ENCODE measurements around the gene UNC13B.

Gene UNC13B

DNA sequence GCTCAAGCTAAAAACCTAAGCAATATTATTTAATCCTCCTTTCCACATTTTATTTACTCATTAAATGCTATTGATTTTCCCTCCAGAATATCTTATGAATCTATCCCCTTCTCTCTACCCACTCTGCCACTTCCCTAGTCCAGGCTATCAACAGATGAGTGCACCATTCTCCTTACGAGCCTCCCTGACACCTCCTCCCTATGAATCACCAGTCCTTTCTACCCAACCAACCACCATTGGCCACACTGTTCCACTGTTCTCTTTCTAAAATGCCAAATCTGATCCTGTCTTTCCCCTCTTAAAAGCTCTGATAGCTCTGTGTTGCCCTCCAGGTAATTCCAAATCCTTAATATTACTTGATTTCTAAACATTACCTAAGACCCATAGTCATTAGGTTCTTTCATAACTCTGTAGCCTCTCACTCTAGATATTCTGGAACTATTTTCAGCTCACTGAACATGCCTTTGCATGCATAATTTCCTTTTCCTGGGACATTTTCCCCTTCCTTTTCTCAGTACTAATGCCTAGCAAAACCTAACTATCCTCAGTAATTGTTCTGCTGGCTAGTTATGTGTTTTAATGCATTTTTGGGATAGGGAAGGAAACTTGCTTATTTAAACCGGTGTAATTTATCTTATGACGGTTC lies 126.3 kb downstream of the UNC13B start:
- H3K4me1 ChIP-seq (ENCODE audit: control insufficient read depth, low read depth, low read length), result no peaks in the 10 kb centered on the region
- H3K9ac ChIP-seq (ENCODE audit: low read length), result no peak overlapping the region
- H3K36me3 ChIP-seq (ENCODE audit: control insufficient read depth, low read depth, low read length), result no peaks in the 10 kb centered on the region
- H3K4me3 ChIP-seq (ENCODE audit: low read length), result no peak overlapping the region
- no peaks in the 10 kb centered on the region for H3K27me3 ChIP-seq (ENCODE audit: control insufficient read depth, insufficient read depth, low read length)
- H3K9me3 ChIP-seq (ENCODE audit: control insufficient read depth, low read depth, low read length), result no peaks in the 10 kb centered on the region
- H3K27ac ChIP-seq (ENCODE audit: low read length), result no peak overlapping the region

GRCh38 chr9:35288778-35289177 lies 127.0 kb downstream of the UNC13B start:
- H3K9ac ChIP-seq (ENCODE audit: low read length), result no peak overlapping the region
- no peaks in the 10 kb centered on the region for H3K9me3 ChIP-seq (ENCODE audit: control insufficient read depth, low read depth, low read length)
- no peaks in the 10 kb centered on the region for H3K36me3 ChIP-seq (ENCODE audit: control insufficient read depth, low read depth, low read length)
- H3K4me1 ChIP-seq (ENCODE audit: control insufficient read depth, low read depth, low read length), result no peaks in the 10 kb centered on the region
- H3K27ac ChIP-seq (ENCODE audit: low read length), result no peak overlapping the region
- no peaks in the 10 kb centered on the region for H3K27me3 ChIP-seq (ENCODE audit: control insufficient read depth, insufficient read depth, low read length)
- no peak overlapping the region for H3K4me3 ChIP-seq (ENCODE audit: low read length)

DNA sequence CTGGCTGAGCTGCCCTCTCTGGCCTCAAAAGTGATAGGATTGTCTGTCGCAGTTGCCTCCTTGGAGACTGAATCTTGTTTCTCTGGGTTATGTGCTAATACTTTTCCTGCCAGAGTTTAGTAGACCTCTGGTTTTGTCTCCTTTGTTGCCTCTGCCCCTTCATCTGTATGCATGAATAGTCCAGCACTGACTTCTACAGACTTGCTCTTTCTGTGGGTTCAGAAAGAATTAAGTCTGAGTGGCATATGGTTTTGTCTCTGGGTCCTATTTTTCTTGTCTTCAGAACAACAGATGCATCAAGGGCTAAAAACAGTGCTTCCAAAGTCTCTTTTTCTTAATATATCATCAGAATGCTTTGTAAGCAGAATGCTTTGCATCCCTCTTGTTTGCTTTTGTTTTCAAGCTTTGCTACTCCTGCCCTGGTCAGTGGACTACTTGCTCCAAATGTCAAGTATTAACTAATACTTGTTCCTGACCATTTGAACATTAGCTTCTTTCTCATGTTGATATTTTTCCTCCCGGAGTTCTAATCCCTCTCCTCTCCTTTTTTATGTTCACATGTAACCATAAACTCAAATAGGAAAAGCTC lies 131.7 kb downstream of the UNC13B start:
- Histone ChIP-seq H3K9me3 (ENCODE audit: control insufficient read depth, low read depth, low read length) (no peaks in the 10 kb centered on the region), H3K27me3 (ENCODE audit: control insufficient read depth, insufficient read depth, low read length) (no peaks in the 10 kb centered on the region)

GRCh38 chr9:35294066-35294465 lies 132.3 kb downstream of the UNC13B start:
- Histone ChIP-seq H3K36me3 (ENCODE audit: control insufficient read depth, low read depth, low read length) (no peaks in the 10 kb centered on the region), H3K4me3 (ENCODE audit: low read length) (no peak overlapping the region), H3K9ac (ENCODE audit: low read length) (no peak overlapping the region), H3K4me1 (ENCODE audit: control insufficient read depth, low read depth, low read length) (no peaks in the 10 kb centered on the region), H3K9me3 (ENCODE audit: control insufficient read depth, low read depth, low read length) (no peaks in the 10 kb centered on the region), H3K27me3 (ENCODE audit: control insufficient read depth, insufficient read depth, low read length) (no peaks in the 10 kb centered on the region), H3K27ac (ENCODE audit: low read length) (no peak overlapping the region)

More for the DNA sequence above, 131.7 kb downstream of the UNC13B start:
- no peak overlapping the region for H3K4me3 ChIP-seq (ENCODE audit: low read length)
- H3K36me3 ChIP-seq (ENCODE audit: control insufficient read depth, low read depth, low read length), result no peaks in the 10 kb centered on the region
- H3K9ac ChIP-seq (ENCODE audit: low read length), result no peak overlapping the region
- H3K4me1 ChIP-seq (ENCODE audit: control insufficient read depth, low read depth, low read length), result no peaks in the 10 kb centered on the region
- no peak overlapping the region for H3K27ac ChIP-seq (ENCODE audit: low read length)

GRCh38 chr9:35294556-35294955 lies 132.7 kb downstream of the UNC13B start:
- H3K27ac ChIP-seq (ENCODE audit: low read length), result no peak overlapping the region
- no peak overlapping the region for H3K9ac ChIP-seq (ENCODE audit: low read length)
- H3K36me3 ChIP-seq (ENCODE audit: control insufficient read depth, low read depth, low read length), result no peaks in the 10 kb centered on the region
- no peak overlapping the region for H3K4me3 ChIP-seq (ENCODE audit: low read length)
- no peaks in the 10 kb centered on the region for H3K4me1 ChIP-seq (ENCODE audit: control insufficient read depth, low read depth, low read length)
- no peaks in the 10 kb centered on the region for H3K27me3 ChIP-seq (ENCODE audit: control insufficient read depth, insufficient read depth, low read length)
- no peaks in the 10 kb centered on the region for H3K9me3 ChIP-seq (ENCODE audit: control insufficient read depth, low read depth, low read length)

GRCh38 chr9:35295369-35296036 lies 133.7 kb downstream of the UNC13B start:
- Histone ChIP-seq H3K36me3 (ENCODE audit: control insufficient read depth, low read depth, low read length) (no peaks in the 10 kb centered on the region), H3K27ac (ENCODE audit: low read length) (no peak overlapping the region), H3K9me3 (ENCODE audit: control insufficient read depth, low read depth, low read length) (no peaks in the 10 kb centered on the region), H3K4me1 (ENCODE audit: control insufficient read depth, low read depth, low read length) (no peaks in the 10 kb centered on the region), H3K4me3 (ENCODE audit: low read length) (no peak overlapping the region), H3K27me3 (ENCODE audit: control insufficient read depth, insufficient read depth, low read length) (no peaks in the 10 kb centered on the region), H3K9ac (ENCODE audit: low read length) (no peak overlapping the region)

DNA sequence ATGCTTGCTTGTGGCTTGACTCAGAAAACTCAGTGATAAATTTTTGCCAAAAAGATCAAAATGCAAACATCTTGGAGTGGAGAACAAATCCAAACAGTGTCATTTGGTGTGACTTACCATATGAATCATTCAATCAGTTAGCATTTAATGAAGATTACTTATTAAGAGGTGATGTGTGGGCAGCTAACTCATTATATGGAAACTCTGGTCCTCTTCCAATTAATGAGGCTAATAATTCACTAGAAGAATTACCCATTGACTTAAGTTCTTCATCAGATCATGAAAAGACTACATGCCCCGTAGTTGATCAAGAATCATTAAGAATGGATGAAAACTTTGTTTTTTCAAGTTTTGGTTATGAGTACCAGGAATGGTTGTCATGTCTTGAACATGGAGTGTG lies 141.8 kb downstream of the UNC13B start:
- Histone ChIP-seq H3K27ac (ENCODE audit: low read length) (no peak overlapping the region), H3K4me3 (ENCODE audit: low read length) (no peak overlapping the region), H3K36me3 (ENCODE audit: control insufficient read depth, low read depth, low read length) (no peaks in the 10 kb centered on the region), H3K27me3 (ENCODE audit: control insufficient read depth, insufficient read depth, low read length) (no peaks in the 10 kb centered on the region), H3K9ac (ENCODE audit: low read length) (no peak overlapping the region), H3K9me3 (ENCODE audit: control insufficient read depth, low read depth, low read length) (no peaks in the 10 kb centered on the region), H3K4me1 (ENCODE audit: control insufficient read depth, low read depth, low read length) (no peaks in the 10 kb centered on the region)

- Histone ChIP-seq H3K27ac (ENCODE audit: low read length) (no peak overlapping the region), H3K36me3 (ENCODE audit: control insufficient read depth, low read depth, low read length) (no peaks in the 10 kb centered on the region), H3K4me1 (ENCODE audit: control insufficient read depth, low read depth, low read length) (no peaks in the 10 kb centered on the region), H3K27me3 (ENCODE audit: control insufficient read depth, insufficient read depth, low read length) (no peaks in the 10 kb centered on the region), H3K4me3 (ENCODE audit: low read length) (no peak overlapping the region), H3K9ac (ENCODE audit: low read length) (no peak overlapping the region), H3K9me3 (ENCODE audit: control insufficient read depth, low read depth, low read length) (no peaks in the 10 kb centered on the region)
Observed at GRCh38 chr9:35306283-35306682, 144.5 kb downstream of the UNC13B start.

DNA sequence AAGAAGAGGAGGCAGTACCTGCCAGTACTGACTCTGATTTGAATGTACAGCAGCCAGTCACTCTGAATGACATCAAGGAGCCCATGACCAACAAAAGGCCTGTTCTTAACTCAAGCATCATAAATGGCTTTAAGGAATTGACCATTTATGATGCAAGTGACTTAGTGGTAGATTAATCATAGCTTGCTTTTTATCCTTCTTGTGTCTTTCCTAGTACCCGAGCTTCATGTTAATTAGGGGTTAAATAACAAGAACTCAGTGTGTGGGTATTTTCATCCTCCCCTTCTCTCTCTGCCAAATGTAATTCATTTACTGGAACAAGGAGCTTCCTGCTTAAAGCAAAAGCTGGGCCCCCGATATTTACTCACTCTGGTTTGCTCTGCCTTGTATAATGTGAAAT lies 146.5 kb downstream of the UNC13B start:
- H3K27me3 ChIP-seq (ENCODE audit: control insufficient read depth, insufficient read depth, low read length), result no peaks in the 10 kb centered on the region

GRCh38 chr9:35311891-35312639 lies 150.3 kb downstream of the UNC13B start:
- Histone ChIP-seq H3K4me3 (ENCODE audit: low read length) (no peak overlapping the region), H3K9ac (ENCODE audit: low read length) (no peak overlapping the region), H3K27me3 (ENCODE audit: control insufficient read depth, insufficient read depth, low read length) (no peaks in the 10 kb centered on the region), H3K4me1 (ENCODE audit: control insufficient read depth, low read depth, low read length) (no peaks in the 10 kb centered on the region), H3K9me3 (ENCODE audit: control insufficient read depth, low read depth, low read length) (no peaks in the 10 kb centered on the region), H3K36me3 (ENCODE audit: control insufficient read depth, low read depth, low read length) (peaks cover 2% of the 10 kb centered on the region), H3K27ac (ENCODE audit: low read length) (no peak overlapping the region)

More for the DNA sequence above, 146.5 kb downstream of the UNC13B start:
- Histone ChIP-seq H3K9ac (ENCODE audit: low read length) (no peak overlapping the region), H3K4me3 (ENCODE audit: low read length) (no peak overlapping the region), H3K9me3 (ENCODE audit: control insufficient read depth, low read depth, low read length) (no peaks in the 10 kb centered on the region), H3K27ac (ENCODE audit: low read length) (no peak overlapping the region), H3K36me3 (ENCODE audit: control insufficient read depth, low read depth, low read length) (no peaks in the 10 kb centered on the region), H3K4me1 (ENCODE audit: control insufficient read depth, low read depth, low read length) (no peaks in the 10 kb centered on the region)

DNA sequence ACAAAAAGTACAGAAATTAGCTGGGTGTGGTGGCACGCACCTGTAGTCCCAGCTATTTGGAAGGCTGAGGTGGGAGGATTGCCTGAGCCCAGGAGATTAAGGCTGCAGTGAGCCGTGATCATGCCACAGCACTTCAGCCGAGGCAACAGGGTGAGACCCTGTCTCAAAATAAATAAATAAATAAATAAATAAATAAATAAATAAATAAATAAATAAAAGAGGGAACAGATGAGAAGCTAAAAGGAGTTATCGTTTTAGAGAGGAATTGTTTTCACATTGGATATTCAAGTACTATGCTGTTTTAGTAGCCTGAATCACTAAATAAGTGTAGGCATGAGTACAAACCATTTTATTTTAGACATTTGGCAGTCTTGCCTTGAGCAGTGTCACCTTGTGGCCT lies 151.7 kb downstream of the UNC13B start:
- H3K4me1 ChIP-seq (ENCODE audit: control insufficient read depth, low read depth, low read length), result no peaks in the 10 kb centered on the region
- no peak overlapping the region for H3K4me3 ChIP-seq (ENCODE audit: low read length)
- H3K36me3 ChIP-seq (ENCODE audit: control insufficient read depth, low read depth, low read length), result peaks cover 2% of the 10 kb centered on the region
- H3K27me3 ChIP-seq (ENCODE audit: control insufficient read depth, insufficient read depth, low read length), result no peaks in the 10 kb centered on the region
- H3K9me3 ChIP-seq (ENCODE audit: control insufficient read depth, low read depth, low read length), result no peaks in the 10 kb centered on the region
- no peak overlapping the region for H3K27ac ChIP-seq (ENCODE audit: low read length)
- no peak overlapping the region for H3K9ac ChIP-seq (ENCODE audit: low read length)

Data from iPS-18a (cell line).